ENCODE data around the gene PRPF8.

Gene PRPF8

GRCh38 chr17:1624650-1625049 is 60.0 kb downstream of the PRPF8 start:
- DNase-seq: no peak

- no peak for DNase-seq
Observed at GRCh38 chr17:1623057-1623630, 61.5 kb downstream of the PRPF8 start.

- DNase-seq: no peak
Observed at GRCh38 chr17:1621273-1621954, 63.3 kb downstream of the PRPF8 start.

- DNase-seq: no peak
Observed at GRCh38 chr17:1620486-1620885, 64.2 kb downstream of the PRPF8 start.

DNA sequence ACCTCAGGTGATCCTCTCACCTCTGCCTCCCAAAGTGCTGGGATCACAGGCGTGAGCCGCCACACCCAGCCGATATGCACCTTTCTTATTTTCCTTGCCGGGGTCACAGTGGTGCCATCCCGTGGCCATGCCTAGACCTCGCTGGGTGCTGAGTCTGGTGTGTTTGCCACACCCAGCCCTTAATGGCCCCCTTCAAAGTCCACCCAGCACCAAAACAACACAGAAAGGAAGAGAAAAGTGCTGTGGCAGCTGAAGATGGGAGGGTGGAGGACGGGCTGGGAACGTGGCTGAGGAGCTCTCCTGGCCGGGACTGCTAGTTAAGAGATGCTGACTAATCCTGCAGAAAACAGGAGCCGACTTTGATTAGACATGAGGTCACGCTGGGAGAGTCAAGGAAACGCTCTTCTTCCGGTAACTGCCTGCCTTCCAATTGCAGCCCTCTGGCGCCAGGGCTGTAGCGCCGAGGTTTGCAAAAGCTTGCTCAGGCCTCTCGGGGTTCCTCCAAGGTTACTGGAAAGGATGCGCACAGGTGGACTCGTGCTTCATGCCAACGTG is 67.0 kb downstream of the PRPF8 start:
- DNase-seq: no peak

- no peak for DNase-seq
Observed at GRCh38 chr17:1616101-1616500, 68.6 kb downstream of the PRPF8 start.

- no peak for DNase-seq
Observed at GRCh38 chr17:1612400-1612799, 72.3 kb downstream of the PRPF8 start.

GRCh38 chr17:1611715-1612114 is 73.0 kb downstream of the PRPF8 start:
- no peak for DNase-seq

DNA sequence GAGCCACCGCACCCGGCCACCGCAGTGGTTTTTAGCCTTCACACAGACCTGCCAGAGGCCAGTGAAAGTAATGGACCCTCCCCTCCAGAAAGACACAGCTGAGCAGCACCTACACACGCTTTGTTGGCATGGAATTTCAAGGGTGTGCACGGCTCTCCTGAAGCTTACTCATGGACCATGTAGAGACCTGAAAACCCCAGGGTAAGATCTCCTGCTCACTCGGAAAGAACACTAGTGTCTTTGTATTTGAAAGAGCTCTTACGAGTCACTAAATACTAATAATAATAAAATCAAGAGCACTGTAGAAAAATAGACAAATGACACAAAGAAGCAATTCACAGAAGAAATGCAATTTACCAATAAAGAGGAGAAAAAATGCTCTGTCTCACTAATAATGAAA is 76.0 kb downstream of the PRPF8 start:
- DNase-seq: no peak

- DNase-seq: no peak
Observed at GRCh38 chr17:1607971-1608320, 76.7 kb downstream of the PRPF8 start.

- DNase-seq: no peak
Observed at GRCh38 chr17:1606352-1606985, 78.2 kb downstream of the PRPF8 start.

DNA sequence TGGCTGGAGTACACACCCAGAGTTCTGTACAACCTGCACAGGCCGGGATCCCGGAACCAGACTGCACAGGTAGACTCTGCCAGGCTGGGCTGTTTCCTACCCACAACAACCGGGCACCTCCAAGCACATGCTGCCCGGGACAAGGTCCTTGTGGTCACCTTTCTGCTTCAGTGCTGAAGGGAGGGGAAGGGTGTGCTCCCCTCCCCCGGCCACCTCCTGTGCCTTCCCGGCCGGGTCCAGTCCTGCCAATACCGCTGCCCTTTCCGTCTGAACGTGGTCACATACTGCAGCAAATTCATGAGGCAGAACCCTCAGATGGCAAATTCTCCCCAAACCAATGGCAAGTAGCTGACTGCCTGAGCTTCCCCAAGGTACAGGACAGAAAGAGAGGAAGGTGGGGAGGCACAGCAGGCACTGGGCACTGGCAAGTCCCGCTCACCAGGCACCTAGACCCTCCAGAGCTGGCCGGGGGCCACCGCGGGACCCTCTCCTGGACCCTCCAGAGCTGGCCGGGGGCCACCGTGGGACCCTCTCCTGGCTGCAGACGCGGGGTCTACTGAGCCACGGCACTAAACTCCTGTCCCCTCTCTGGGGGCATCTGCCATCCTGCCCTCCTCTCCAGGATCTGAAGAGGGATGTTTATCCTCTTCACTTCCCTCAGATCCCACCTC is 78.9 kb downstream of the PRPF8 start:
- DNase-seq: no peak

DNA sequence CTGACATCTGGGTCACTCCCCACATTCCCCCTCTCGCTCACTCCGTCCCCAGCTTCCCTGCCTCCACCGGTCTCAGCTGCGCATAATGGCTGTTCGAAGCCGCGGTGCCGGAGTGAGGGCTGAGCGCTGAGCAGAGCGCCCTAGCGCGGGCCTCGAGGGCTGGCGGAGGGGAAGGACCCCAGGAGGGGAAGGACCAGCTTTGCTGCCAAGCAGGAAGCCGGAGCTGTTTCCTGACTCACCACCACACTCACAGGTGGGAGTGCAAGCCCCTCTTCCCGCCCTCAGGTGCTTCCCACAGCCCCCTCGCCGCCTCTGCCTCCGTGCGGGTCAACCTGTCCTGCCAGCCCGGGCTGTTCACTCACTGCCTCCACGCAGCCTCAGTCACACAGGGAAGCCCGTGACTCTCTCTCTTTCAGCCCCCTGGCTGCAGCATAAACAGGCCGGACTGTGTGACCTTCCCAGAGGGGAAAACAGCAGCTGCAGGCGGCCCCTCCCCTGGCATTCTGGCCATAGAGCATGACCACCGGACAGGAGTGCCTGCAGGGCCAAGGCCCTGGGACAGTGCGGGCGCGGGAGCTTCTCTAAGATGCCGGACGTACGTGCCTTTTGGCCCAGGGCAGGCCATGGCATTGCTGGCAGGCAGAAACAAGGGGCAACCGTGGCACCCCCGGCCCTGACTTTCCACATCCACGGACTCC is 79.7 kb downstream of the PRPF8 start:
- DNase-seq: no peak

DNA sequence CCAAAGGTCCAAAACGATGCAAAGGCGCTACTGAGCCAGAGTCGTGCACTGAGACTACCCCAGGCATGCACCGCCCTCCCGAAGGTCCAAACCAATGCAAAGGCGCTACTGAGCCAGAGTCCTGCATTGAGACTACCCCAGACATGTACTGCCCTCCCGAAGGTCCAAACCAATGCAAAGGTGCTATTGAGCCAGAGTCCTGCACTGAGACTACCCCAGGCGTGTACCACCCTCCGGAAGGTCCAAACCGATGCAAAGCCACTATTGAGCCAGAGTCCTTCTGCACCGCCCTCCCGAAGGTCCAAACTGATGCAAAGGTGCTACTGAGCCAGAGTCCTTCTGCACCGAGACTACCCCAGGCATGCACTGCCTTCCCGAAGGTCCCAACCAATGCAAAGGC is 83.1 kb downstream of the PRPF8 start:
- no peak for DNase-seq
